HG02870 (cell line): ENCODE measurements around the gene TUBA3D.
"Not testable (repeated sequence)": the region's sequence is repeated elsewhere in the genome, so short reads cannot be mapped to it uniquely, and the experiment has no call there.

ENCODE experiments used
- ATAC-seq: cut with Tn5 transposase; IDR thresholded peaks from one replicate; pipeline ENCODE4 v1.9.1; 2021; ENCODE audit warnings: mild to moderate bottlenecking, moderate library complexity; ENCODE audit not compliant: unreplicated experiment

The TUBA3D gene

GRCh38 chr2:131483981-131484820 is 8.3 kb downstream of the TUBA3D start:
- ATAC-seq = not testable (repeated sequence)

- not testable (repeated sequence) for ATAC-seq
Observed at GRCh38 chr2:131484906-131485460, 9.1 kb downstream of the TUBA3D start.

DNA sequence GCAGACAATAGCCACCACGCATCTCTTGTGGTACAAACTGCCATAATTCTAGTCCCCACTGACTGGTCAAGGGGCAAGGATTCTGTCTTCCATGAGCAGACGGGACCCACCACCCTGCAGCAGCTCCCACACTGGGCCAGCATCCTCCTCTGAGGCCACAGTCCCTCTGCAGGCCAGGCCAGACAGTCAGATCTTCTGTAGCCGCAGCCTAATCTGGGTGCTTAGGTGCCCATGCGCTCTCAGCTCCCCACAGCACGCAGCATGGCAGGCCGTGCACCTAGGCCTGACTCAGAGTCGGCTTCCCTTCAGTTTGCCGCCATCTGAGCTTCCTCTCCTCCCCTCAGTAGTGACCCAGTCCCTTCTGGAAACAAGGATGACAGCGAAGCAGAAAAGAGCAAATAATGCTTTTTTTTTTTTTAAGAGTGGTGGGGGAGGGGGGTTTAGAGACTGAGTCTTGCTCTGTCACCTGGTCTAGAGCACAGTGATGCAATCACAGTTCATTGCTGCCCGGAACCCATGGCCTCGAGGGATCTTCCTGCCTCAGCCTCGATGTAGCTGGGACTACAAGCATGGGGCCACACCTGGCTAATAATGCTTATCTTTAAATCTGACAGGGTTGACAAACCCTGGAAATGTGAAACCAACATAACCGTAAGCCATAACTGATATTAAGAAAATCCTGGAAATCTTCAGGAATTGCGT is 10.4 kb downstream of the TUBA3D start:
- ATAC-seq = not testable (repeated sequence)

DNA sequence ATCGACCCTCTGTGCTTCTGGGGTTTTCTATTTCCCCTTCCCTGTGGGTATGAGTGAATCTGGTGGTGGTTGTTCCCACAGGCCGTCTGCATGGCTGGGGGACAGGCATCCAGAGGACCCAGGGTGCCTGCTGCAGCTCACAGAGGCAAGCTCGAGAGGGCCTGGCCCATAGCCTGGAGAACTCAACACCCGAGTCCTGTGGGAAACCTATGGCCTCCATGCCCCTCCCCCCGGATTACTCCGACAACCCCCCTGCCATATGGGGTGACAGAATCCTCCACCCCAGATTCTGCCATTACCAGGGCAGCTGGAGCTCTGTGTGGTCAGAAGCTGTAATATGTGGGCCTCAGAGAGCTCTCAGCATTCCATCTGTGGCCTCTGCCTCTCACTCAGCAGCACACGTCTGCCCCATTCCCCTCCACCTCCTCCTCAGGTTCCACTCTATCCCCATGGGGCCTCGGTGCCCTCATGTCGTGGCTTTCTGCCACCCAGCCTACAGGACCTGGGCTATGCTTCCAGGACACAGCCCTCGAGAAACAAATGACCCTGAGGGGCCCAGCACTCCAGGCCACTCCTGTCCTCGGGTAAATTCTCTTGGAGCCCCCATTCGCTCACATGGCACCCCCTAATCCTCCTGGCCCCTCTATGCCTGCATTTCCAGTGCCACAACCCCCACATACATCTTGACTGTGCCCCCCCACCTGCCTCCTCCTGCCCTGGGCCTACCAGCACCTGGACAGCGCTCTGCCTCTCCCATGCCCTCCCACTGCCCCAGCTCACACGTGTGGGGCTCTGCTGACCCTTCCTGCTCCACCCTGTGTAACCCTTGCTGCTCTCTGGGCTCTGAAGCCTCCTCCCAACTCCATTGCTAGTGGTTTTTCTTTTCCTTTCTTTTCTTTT is 12.6 kb downstream of the TUBA3D start:
- ATAC-seq = no peak

GRCh38 chr2:131490616-131491468 is 14.9 kb downstream of the TUBA3D start:
- ATAC-seq = not testable (repeated sequence)

- peak; percentile 10 for ATAC-seq
Observed at GRCh38 chr2:131491469-131491836, 15.5 kb downstream of the TUBA3D start.

- peak; percentile 7 for ATAC-seq
Observed at GRCh38 chr2:131492015-131492417, 16.1 kb downstream of the TUBA3D start, which contains the start of gene MZT2A. MZT2A (minus strand) TSS chr2:131492397; CDS start chr2:131492376, 21 bp downstream.

GRCh38 chr2:131492418-131493198 is 16.7 kb downstream of the TUBA3D start:
- ATAC-seq = peak; percentile 68

DNA sequence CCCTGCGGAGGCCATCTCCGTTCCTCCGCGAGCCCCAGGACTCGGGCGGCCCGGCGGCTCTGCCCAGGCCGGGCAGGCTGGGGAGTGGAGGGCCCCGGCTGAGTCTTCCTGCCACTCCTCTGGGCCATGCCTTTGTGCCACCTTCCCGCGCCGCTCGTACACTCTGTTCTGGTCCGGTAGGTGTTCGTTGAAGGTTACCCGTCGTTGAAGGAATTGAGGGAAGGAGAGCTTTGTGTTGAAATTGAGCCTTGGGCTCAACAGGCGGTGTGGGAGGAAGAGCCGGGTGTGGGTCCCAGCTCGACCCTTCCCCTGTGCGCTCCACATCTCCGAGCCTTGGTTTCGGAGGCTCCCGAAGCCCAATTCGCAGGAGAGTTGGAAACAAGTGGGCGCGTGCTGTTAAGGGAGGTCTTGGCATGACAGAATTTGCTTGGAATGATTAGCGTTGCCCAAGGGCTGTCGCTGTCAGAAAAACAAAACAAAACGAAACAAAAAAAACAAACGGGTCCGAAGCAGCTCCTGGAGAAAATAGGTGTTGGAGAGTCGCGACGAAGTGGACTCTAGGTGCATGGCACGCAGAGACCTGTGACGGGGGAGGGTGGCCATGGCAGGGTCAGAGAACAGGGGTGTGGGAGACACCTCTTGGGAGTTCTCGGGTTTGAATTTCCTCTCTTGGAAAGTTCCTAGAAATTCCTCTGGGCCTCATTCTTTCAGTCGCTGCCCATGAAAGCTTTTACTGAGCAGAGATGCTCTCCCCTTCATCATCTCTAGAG is 17.5 kb downstream of the TUBA3D start:
- ATAC-seq = peak; percentile 18

DNA sequence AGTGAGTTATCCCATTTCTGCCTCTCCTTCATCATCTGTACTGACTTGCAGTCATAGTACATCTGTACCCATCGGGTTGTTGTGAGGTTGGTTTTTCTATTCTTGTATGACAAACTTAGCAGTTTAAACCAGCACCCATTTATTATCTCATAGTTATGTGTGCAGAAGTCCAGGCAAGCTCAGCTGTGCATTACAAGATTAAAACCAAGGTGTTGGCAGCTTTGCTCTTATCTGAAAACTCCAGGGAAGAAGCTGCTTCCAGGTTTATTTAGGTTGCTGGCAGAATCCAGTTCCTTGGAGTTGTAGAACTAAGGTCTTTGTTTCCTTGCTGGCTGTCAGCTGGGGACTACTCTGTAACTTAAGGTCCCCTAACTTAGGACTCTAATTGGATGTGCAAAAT is 19.6 kb downstream of the TUBA3D start:
- not testable (repeated sequence) for ATAC-seq

DNA sequence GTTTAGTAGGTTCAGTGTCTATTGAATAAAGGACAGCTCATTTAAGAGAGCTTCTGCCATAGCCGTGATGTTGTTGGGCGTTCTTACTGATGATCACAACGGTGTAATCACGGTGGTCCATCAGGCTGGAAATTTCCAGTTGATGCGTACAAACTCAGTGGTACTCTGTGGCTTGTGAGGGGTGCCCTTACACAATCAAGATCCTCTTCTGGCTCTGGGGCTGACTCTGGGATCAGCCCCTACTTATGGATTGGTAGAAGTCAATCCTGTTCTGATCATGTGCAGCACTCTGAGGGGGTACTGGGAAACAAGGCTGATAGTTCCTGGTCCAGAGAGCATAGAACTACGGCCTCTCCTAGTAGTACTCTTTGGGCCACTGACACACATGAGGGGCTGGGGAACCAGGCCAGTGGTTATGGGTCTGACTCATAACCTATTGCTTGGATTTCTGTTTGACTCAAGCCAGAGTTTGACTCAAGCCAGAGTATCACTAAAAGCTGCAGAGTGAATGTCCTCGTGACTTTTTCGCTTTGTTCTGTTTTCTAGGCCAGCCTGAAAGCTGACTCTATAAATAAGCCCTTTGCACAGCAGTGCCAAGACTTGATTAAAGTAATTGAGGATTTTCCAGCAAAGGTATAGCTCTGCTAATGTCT is 22.5 kb downstream of the TUBA3D start:
- peak; percentile 99 for ATAC-seq

- not testable (repeated sequence) for ATAC-seq
Observed at GRCh38 chr2:131503587-131503986, 27.7 kb downstream of the TUBA3D start.

DNA sequence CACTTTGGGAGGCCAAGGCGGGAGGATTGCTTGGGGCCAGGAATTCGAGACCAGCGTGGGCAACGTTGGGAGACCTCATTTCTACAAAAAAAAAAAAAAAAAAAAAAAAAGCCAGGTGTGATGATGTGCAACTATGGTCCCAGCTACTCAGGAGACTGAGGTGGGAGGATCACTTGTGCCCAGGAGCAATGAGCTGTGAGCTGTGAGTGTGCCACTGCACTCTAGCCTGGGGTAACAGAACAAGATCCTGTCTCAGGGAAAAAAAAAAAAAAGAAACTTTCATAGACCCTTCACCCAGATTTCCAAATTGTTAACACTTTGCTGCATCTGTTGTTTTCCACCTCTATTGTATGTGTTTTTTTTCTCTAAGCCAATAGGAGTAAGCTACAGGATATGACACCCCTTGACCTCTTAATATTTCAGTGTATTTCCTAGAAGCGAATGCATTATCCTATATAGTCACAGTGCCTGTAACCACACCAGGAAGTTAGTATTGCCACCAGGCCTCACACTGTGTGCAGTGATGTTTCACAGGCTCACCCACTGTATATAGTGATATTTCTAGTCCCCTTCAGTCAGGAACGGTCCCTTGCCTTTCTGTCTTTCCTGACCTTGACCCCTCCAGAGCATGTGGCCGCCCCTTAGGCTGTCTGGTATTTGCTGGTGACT is 28.3 kb downstream of the TUBA3D start:
- not testable (repeated sequence) for ATAC-seq

- ATAC-seq = no peak
Observed at GRCh38 chr2:131509615-131510014, 33.7 kb downstream of the TUBA3D start.

- ATAC-seq = not testable (repeated sequence)
Observed at GRCh38 chr2:131511291-131511968, 35.5 kb downstream of the TUBA3D start.
